Iris pigment epithelial cell (primary cell): Measurements from ENCODE around the gene MPDU1.
"Not testable (repeated sequence)": the region's sequence is repeated elsewhere in the genome, so short reads cannot be mapped to it uniquely, and the experiment has no call there.

Experiments
- DNase-seq: peaks from one replicate; pipeline ENCODE4 v3.0.0-alpha.2; 2011; ENCODE audit warnings: low read depth

Gene MPDU1

DNA sequence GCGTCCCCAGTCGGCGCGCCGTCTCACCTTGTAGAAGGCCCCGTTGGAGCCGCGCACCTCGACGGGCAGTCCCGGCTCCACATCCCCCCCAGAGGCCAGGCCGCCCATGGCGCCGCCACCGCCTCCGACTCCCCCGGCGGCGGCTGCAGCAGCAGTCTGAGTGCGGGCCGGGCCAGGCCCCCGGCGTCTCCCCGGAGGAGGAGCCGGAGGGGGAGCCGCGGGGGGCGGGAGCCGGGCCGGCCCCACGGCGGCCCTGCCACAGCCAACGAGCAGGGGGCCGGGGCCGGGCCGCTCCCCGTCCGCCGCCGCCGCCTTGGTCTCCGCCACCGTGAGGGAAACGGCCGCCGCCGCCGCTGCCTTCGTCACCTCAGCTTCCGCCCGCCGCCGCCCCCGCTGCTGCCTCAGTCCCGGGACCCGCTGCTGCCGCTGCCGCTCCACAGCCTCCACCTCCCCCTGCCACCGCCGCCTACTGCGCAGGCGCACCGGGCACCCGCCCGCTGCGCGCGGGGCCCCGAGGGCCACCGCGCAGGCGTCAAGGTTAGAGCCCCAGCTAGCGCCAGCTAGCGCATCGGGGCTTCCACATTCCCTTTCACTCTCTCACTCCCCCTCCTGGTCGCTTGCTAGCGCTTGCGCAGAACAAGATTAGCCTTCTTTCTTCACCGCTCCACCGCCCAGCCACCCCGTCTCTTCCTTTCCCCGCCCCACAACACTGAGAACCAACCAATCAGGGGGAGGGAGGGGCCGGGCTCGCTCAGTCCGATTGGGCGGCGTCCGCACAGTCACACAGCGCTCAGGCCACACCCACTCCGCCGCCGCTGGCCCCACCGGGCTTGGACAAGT is 31.0 kb downstream of the MPDU1 start, which contains the start of gene FXR2:
Gene FXR2 (minus strand): TSS at position 473 of the 840 bp plus-strand sequence. CDS start 365 bp downstream, at position 108.
- DNase-seq: peak; percentile 100

GRCh38 chr17:7615265-7615747 is 31.7 kb downstream of the MPDU1 start:
- DNase-seq: no peak

DNA sequence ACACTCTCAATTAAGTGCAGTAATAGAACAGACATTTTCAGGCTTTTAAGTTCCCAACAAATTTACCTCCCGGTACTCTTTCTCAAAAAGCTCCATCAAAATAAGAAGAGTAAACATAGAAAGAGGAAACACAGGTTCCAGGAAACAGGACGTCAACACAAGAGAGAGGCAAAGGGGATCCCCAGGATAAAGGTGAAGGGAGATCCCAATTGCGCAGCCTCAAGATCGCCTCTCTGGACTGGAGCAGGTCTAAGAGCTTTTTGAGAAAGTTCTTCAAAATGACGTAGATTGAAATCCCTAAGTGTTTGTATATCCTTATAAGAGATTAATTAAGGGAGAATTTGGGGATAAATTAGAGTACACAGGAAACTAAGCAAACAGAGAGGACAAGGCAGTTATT is 35.0 kb downstream of the MPDU1 start:
- no peak for DNase-seq

DNA sequence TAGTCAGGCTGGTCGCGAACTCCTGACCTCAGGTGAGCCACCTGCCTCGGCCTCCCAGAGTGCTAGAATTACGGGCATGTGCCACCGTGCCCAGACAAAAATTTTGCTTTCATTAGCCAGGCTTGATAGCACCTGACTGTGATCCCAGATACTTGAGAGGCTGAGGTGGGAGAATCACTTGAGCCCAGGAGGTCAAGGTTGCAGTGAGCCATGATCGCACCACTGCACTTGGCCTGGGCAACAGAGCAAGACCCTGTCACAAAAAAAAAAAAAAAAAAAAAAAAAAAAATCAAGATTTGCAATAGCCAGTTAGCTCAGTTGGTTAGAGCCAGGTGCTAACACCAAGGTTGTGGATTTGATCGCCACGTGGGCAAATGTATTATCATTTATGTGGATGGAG is 37.2 kb downstream of the MPDU1 start:
- DNase-seq: no peak

- DNase-seq: no peak
Observed at GRCh38 chr17:7623661-7624060, 40.0 kb downstream of the MPDU1 start.

DNA sequence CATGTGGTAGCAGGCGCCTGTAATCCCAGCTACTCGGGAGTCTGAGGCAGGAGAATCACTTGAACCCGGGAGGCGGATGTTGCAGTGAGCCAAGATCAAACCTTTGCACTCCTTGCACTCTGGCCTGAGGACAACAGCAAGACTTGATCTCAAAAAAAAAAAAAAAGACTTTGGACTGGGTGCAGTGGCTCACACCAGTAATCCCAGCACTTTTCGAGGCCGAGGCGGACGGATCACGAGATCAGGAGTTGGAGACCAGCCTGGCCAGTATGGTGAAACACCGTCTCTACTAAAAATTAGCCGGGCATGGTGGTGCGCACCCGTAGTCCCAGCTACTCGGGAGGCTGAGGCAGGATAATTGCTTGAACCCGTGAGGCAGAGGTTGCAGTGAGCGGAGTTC is 42.1 kb downstream of the MPDU1 start:
- not testable (repeated sequence) for DNase-seq

DNA sequence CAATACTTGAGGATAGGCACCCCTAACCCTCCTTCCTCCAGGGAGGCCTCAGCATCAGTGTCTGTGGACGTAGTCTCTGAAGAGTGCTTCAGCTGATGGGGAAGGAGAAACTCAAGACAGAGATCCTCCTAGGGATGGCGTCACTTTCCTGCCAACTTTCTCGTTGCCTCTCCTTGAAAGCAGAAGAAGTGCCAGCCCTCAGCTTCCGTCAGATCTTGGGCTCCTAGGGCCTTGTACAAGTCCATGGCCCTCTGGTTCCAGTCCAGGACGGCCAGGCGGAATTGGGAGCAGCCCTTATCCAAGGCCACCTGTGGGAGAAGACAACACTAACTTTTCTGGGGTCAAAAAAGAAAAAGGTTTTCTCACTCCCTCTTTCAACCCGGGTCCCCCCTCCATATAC is 42.7 kb downstream of the MPDU1 start:
- DNase-seq: no peak

DNA sequence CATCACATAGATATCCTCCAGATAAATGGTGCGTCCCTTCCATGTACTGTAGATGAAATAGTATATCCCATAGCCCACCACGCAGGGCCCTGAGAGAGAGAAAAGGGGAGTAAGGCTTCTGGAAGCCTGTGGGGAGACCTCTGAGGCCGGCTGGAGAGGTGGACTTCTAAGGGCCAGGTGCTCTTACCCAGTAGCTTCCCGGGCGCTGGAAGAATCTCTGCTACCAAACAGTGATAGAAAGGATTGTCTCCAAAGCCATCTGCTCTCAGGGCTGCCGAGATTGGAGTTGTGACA is 43.3 kb downstream of the MPDU1 start:
- no peak for DNase-seq

- DNase-seq: peak; percentile 93
Observed at GRCh38 chr17:7627250-7628121, 43.8 kb downstream of the MPDU1 start, which contains the start of gene SAT2. TSS of gene SAT2 (minus strand) at chr17:7627821. CDS start at chr17:7627635, 186 bp downstream.

DNA sequence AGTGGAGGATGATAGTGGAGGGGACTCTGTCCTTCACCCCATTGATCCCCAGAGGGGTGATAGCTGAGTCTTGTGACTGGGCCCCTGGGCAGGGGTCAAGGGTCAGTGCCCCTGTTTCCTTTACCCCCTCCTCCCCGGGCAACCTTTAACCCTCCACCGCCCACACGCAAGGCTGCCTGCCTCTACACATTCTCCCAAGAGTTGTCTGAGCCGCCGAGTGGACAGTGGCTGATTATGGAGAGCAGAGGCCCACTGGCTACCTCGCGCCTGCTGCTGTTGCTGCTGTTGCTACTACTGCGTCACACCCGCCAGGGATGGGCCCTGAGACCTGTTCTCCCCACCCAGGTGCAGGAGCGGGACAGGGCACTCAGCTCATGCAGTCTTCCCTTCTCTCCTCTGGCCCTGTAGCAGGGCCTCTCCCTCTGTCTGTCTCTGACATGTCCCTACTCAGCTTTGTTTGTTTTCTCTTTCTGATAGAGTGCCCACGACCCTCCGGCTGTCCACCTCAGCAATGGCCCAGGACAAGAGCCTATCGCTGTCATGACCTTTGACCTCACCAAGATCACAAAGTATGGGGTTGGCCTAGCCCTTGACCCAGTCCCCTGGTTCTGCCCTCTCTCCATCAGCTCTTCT is 46.4 kb downstream of the MPDU1 start, which contains the start of gene SHBG:
Gene SHBG (plus strand): TSS at position 197 of the 633 bp plus-strand sequence. CDS start 38 bp downstream, at position 235.
- DNase-seq: no peak

DNA sequence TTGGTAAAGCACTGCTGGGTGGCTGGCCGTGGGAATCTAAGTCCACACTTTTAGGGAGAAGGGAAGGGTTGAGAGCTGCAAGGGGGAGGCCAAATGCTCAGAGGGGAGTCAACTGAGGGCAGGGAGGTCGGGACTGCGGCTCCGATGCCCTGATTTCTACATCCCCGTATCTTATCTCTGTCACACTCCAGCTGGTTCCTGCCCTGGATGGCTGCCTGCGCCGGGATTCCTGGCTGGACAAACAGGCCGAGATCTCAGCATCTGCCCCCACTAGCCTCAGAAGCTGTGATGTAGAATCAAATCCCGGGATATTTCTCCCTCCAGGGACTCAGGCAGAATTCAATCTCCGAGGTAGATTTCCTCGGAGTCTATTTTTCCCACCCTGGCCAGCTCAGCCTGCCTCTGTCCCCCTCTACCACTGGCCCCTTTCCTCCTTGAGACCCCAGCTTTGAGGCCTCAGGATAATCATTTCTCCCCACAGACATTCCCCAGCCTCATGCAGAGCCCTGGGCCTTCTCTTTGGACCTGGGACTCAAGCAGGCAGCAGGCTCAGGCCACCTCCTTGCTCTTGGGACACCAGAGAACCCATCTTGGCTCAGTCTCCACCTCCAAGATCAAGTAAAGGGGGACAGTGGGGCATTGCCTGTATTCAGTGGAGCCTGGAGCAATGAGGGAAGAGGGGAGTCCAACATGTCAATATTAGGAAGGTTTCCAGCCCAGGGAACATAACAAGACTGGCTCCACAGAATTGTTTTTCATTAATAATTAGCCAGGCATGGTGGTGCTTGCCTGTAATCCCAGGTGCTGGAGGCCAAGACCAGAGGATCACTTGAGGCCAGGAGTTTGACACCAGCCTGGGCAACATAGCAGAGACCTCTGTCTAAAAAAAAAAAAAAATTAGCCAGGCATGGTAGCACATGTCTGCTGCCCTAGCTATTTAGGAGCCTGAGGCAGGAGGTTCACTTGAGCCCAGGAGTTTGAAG is 48.0 kb downstream of the MPDU1 start:
- DNase-seq: no peak

DNA sequence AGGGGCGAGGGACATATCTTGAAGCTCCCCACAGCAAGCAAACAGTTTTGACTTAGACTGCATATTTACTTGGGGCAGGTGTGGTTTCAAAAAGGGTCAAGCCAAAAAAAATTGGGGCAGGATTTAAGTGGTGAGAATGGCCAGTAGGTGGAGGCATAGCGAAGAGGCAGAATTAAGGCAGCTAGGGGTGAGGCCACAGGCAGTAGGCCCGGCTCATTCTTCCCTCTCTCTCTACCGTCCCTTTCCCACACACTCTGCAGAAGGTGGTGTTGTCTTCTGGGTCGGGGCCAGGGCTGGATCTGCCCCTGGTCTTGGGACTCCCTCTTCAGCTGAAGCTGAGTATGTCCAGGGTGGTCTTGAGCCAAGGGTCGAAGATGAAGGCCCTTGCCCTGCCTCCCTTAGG is 48.8 kb downstream of the MPDU1 start:
- DNase-seq: peak; percentile 50

- no peak for DNase-seq
Observed at GRCh38 chr17:7633093-7633492, 49.4 kb downstream of the MPDU1 start.

DNA sequence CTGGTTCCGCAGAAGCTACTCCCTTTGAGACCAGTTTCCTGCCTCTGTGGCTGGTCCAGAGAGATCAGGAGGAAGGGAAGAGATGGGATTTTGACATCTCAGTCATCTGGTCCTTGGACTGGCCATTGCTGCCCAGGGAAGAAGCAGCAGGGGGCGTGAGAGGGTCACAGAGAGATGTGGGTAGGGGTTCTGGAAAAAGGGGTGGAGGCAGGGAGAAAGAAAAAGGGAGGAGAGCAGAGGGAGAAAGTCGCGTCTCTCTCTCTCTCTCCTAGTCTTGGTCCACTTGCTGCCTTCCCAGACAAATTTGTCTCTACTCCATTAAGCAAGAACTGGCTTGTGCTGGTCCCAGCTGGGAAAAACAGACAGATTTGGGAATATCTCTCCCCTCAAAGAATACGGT is 50.7 kb downstream of the MPDU1 start:
- DNase-seq: no peak

- DNase-seq: no peak
Observed at GRCh38 chr17:7636163-7636562, 52.5 kb downstream of the MPDU1 start.
